Activated naive CD8-positive, alpha-beta T cell (primary cell): Measurements from ENCODE around the gene SCG5.

Experiments
- H3K27ac Mint-ChIP-seq: one replicate; pipeline ENCODE4 v1.8.0; 2021; ENCODE audit warnings: mixed read lengths
- H3K27me3 Mint-ChIP-seq: one replicate; pipeline ENCODE4 v1.8.0; 2021; ENCODE audit warnings: mixed read lengths
- H3K36me3 Mint-ChIP-seq: one replicate; pipeline ENCODE4 v1.8.0; 2021; ENCODE audit warnings: mixed read lengths
- H3K4me1 Mint-ChIP-seq: one replicate; pipeline ENCODE4 v1.8.0; 2021; ENCODE audit warnings: low read depth, mixed read lengths
- H3K4me3 Mint-ChIP-seq: one replicate; pipeline ENCODE4 v1.8.0; 2021; ENCODE audit warnings: mild to moderate bottlenecking, mixed read lengths
- H3K9me3 Mint-ChIP-seq: one replicate; pipeline ENCODE4 v1.8.0; 2021; ENCODE audit warnings: low read depth, mixed read lengths

The SCG5 gene

GRCh38 chr15:32674681-32675080 is 33.2 kb downstream of the SCG5 start:
- Mint-ChIP-seq H3K27ac (no peak overlapping the region), H3K36me3 (no peaks in the 10 kb centered on the region), H3K4me1 (no peaks in the 10 kb centered on the region), H3K4me3 (no peak overlapping the region), H3K27me3 (no peaks in the 10 kb centered on the region), H3K9me3 (no peaks in the 10 kb centered on the region)

- H3K27ac Mint-ChIP-seq = no peak overlapping the region
- no peaks in the 10 kb centered on the region for H3K27me3 Mint-ChIP-seq
- H3K9me3 Mint-ChIP-seq = no peaks in the 10 kb centered on the region
- H3K36me3 Mint-ChIP-seq = no peaks in the 10 kb centered on the region
- H3K4me3 Mint-ChIP-seq = no peak overlapping the region
- H3K4me1 Mint-ChIP-seq = no peaks in the 10 kb centered on the region
Measured at GRCh38 chr15:32675466-32675865, 34.0 kb downstream of the SCG5 start.

GRCh38 chr15:32676169-32676568 is 34.7 kb downstream of the SCG5 start:
- Mint-ChIP-seq H3K4me3 (no peak overlapping the region), H3K4me1 (no peaks in the 10 kb centered on the region), H3K9me3 (no peaks in the 10 kb centered on the region), H3K36me3 (no peaks in the 10 kb centered on the region), H3K27me3 (no peaks in the 10 kb centered on the region), H3K27ac (no peak overlapping the region)

- Mint-ChIP-seq H3K4me1 (no peaks in the 10 kb centered on the region), H3K9me3 (no peaks in the 10 kb centered on the region), H3K27me3 (no peaks in the 10 kb centered on the region), H3K36me3 (no peaks in the 10 kb centered on the region), H3K4me3 (no peak overlapping the region), H3K27ac (no peak overlapping the region)
Measured at GRCh38 chr15:32677238-32677750, 35.8 kb downstream of the SCG5 start.

GRCh38 chr15:32679298-32679690 is 37.8 kb downstream of the SCG5 start:
- no peaks in the 10 kb centered on the region for H3K9me3 Mint-ChIP-seq
- no peaks in the 10 kb centered on the region for H3K4me1 Mint-ChIP-seq
- H3K36me3 Mint-ChIP-seq = no peaks in the 10 kb centered on the region
- H3K27ac Mint-ChIP-seq = no peak overlapping the region
- no peak overlapping the region for H3K4me3 Mint-ChIP-seq
- no peaks in the 10 kb centered on the region for H3K27me3 Mint-ChIP-seq

GRCh38 chr15:32682569-32682968 is 41.1 kb downstream of the SCG5 start:
- no peak overlapping the region for H3K4me3 Mint-ChIP-seq
- H3K4me1 Mint-ChIP-seq = no peaks in the 10 kb centered on the region
- H3K36me3 Mint-ChIP-seq = no peaks in the 10 kb centered on the region
- H3K9me3 Mint-ChIP-seq = no peaks in the 10 kb centered on the region
- H3K27me3 Mint-ChIP-seq = no peaks in the 10 kb centered on the region
- H3K27ac Mint-ChIP-seq = no peak overlapping the region

- Mint-ChIP-seq H3K27ac (no peak overlapping the region), H3K36me3 (no peaks in the 10 kb centered on the region), H3K9me3 (no peaks in the 10 kb centered on the region), H3K4me1 (no peaks in the 10 kb centered on the region), H3K27me3 (no peaks in the 10 kb centered on the region), H3K4me3 (no peak overlapping the region)
Measured at GRCh38 chr15:32682977-32683630, 41.6 kb downstream of the SCG5 start.

- no peaks in the 10 kb centered on the region for H3K36me3 Mint-ChIP-seq
- H3K9me3 Mint-ChIP-seq = no peaks in the 10 kb centered on the region
- H3K4me3 Mint-ChIP-seq = no peak overlapping the region
- no peaks in the 10 kb centered on the region for H3K4me1 Mint-ChIP-seq
- no peak overlapping the region for H3K27ac Mint-ChIP-seq
- no peaks in the 10 kb centered on the region for H3K27me3 Mint-ChIP-seq
Measured at GRCh38 chr15:32683906-32684584, 42.5 kb downstream of the SCG5 start.

GRCh38 chr15:32685576-32685975 is 44.1 kb downstream of the SCG5 start:
- Mint-ChIP-seq H3K9me3 (no peaks in the 10 kb centered on the region), H3K27me3 (no peaks in the 10 kb centered on the region), H3K27ac (no peak overlapping the region), H3K36me3 (no peaks in the 10 kb centered on the region), H3K4me1 (no peaks in the 10 kb centered on the region), H3K4me3 (no peak overlapping the region)

- Mint-ChIP-seq H3K27ac (no peak overlapping the region), H3K27me3 (no peaks in the 10 kb centered on the region), H3K4me1 (no peaks in the 10 kb centered on the region), H3K9me3 (no peaks in the 10 kb centered on the region), H3K36me3 (no peaks in the 10 kb centered on the region), H3K4me3 (no peak overlapping the region)
Measured at GRCh38 chr15:32687556-32687955, 46.0 kb downstream of the SCG5 start.

- H3K9me3 Mint-ChIP-seq = no peaks in the 10 kb centered on the region
- no peaks in the 10 kb centered on the region for H3K36me3 Mint-ChIP-seq
- no peak overlapping the region for H3K4me3 Mint-ChIP-seq
- H3K27ac Mint-ChIP-seq = no peak overlapping the region
- no peaks in the 10 kb centered on the region for H3K4me1 Mint-ChIP-seq
- no peaks in the 10 kb centered on the region for H3K27me3 Mint-ChIP-seq
Measured at GRCh38 chr15:32688151-32688639, 46.7 kb downstream of the SCG5 start.

GRCh38 chr15:32690941-32691688 is 49.6 kb downstream of the SCG5 start:
- Mint-ChIP-seq H3K4me3 (no peak overlapping the region), H3K27me3 (no peaks in the 10 kb centered on the region), H3K4me1 (no peaks in the 10 kb centered on the region), H3K36me3 (no peaks in the 10 kb centered on the region), H3K27ac (no peak overlapping the region), H3K9me3 (no peaks in the 10 kb centered on the region)

GRCh38 chr15:32691689-32692038 is 50.2 kb downstream of the SCG5 start:
- no peaks in the 10 kb centered on the region for H3K27me3 Mint-ChIP-seq
- no peak overlapping the region for H3K4me3 Mint-ChIP-seq
- H3K36me3 Mint-ChIP-seq = no peaks in the 10 kb centered on the region
- H3K4me1 Mint-ChIP-seq = no peaks in the 10 kb centered on the region
- H3K9me3 Mint-ChIP-seq = no peaks in the 10 kb centered on the region
- H3K27ac Mint-ChIP-seq = no peak overlapping the region

GRCh38 chr15:32692286-32692685 is 50.8 kb downstream of the SCG5 start:
- Mint-ChIP-seq H3K4me3 (no peak overlapping the region), H3K9me3 (no peaks in the 10 kb centered on the region), H3K27me3 (no peaks in the 10 kb centered on the region), H3K4me1 (no peaks in the 10 kb centered on the region), H3K27ac (no peak overlapping the region), H3K36me3 (no peaks in the 10 kb centered on the region)

- Mint-ChIP-seq H3K4me3 (no peak overlapping the region), H3K27me3 (peaks cover 6% of the 10 kb centered on the region)
Measured at GRCh38 chr15:32694222-32694983, 52.9 kb downstream of the SCG5 start.

More at GRCh38 chr15:32694222-32694983, 52.9 kb downstream of the SCG5 start:
- Mint-ChIP-seq H3K27ac (no peak overlapping the region), H3K9me3 (no peaks in the 10 kb centered on the region), H3K4me1 (no peaks in the 10 kb centered on the region), H3K36me3 (no peaks in the 10 kb centered on the region)
